Measurements from ENCODE around the gene SNX5. TPM values are rescaled to one million over a fixed set of nuclear protein-coding genes. Genes with fewer than 3 reads are reported as not detected.

The SNX5 gene
- total RNA-seq, 1 experiment from 2014 or later = 170 TPM

GRCh38 chr20:18009116-18009515 is 40.5 kb upstream of the SNX5 start:
- ChIA-PET CTCF (no interaction called here), POLR2A (no interaction called here)
- Mint-ChIP-seq H3K4me3 (ENCODE audit: unreplicated experiment) (no peak overlapping the region), H3K27ac (ENCODE audit: low read depth, unreplicated experiment) (no peak overlapping the region), H3K27me3 (ENCODE audit: insufficient read depth, unreplicated experiment) (no peaks in the 10 kb centered on the region), H3K4me1 (ENCODE audit: insufficient read depth, unreplicated experiment) (no peaks in the 10 kb centered on the region), H3K9me3 (ENCODE audit: unreplicated experiment) (no peaks in the 10 kb centered on the region), H3K36me3 (ENCODE audit: insufficient read depth, unreplicated experiment) (no peaks in the 10 kb centered on the region)
- DNase-seq (ENCODE audit: unreplicated experiment) = no peak
- BruUV-seq (replicated peaks) = no TSS peak
- no peak for TF ChIP-seq CTCF (IDR thresholded peaks at IDR 0.05; ENCODE audit: unreplicated experiment)
- intact Hi-C loops (cut with micrococcal nuclease) = no loop called here

GRCh38 chr20:18007534-18008292 is 39.1 kb upstream of the SNX5 start:
- CTCF ChIA-PET = interaction anchor here (0.6 to 1.7 kb wide), 2 partner anchors 12 to 145 kb away, joined by 3 to 6 read pairs; no protein-coding TSS in a partner anchor
- POLR2A ChIA-PET = no interaction called here
- no peak overlapping the region for H3K4me3 Mint-ChIP-seq (ENCODE audit: unreplicated experiment)

GRCh38 chr20:18006684-18007083 is 38.1 kb upstream of the SNX5 start:
- BruUV-seq (replicated peaks) = no TSS peak
- DNase-seq (ENCODE audit: unreplicated experiment) = no peak
- no peaks in the 10 kb centered on the region for H3K27me3 Mint-ChIP-seq (ENCODE audit: insufficient read depth, unreplicated experiment)
- H3K9me3 Mint-ChIP-seq (ENCODE audit: unreplicated experiment) = no peaks in the 10 kb centered on the region
- TF ChIP-seq CTCF (IDR thresholded peaks at IDR 0.05; ENCODE audit: unreplicated experiment) = no peak
- peaks cover 1% of the 10 kb centered on the region for H3K4me1 Mint-ChIP-seq (ENCODE audit: insufficient read depth, unreplicated experiment)
- no peak overlapping the region for H3K27ac Mint-ChIP-seq (ENCODE audit: low read depth, unreplicated experiment)
- CTCF ChIA-PET = interaction anchor here (0.5 to 1.7 kb wide), 4 partner anchors 11 to 422 kb away, joined by 3 to 6 read pairs (median 3); no protein-coding TSS in a partner anchor
- no peaks in the 10 kb centered on the region for H3K36me3 Mint-ChIP-seq (ENCODE audit: insufficient read depth, unreplicated experiment)
- no peak overlapping the region for H3K4me3 Mint-ChIP-seq (ENCODE audit: unreplicated experiment)
- POLR2A ChIA-PET = no interaction called here
- intact Hi-C loops (cut with micrococcal nuclease) = no loop called here

More at GRCh38 chr20:18007534-18008292, 39.1 kb upstream of the SNX5 start:
- DNase-seq (ENCODE audit: unreplicated experiment) = no peak
- Mint-ChIP-seq H3K36me3 (ENCODE audit: insufficient read depth, unreplicated experiment) (no peaks in the 10 kb centered on the region), H3K27ac (ENCODE audit: low read depth, unreplicated experiment) (no peak overlapping the region), H3K27me3 (ENCODE audit: insufficient read depth, unreplicated experiment) (no peaks in the 10 kb centered on the region), H3K9me3 (ENCODE audit: unreplicated experiment) (no peaks in the 10 kb centered on the region), H3K4me1 (ENCODE audit: insufficient read depth, unreplicated experiment) (no peaks in the 10 kb centered on the region)
- TF ChIP-seq CTCF (IDR thresholded peaks at IDR 0.05; ENCODE audit: unreplicated experiment) = no peak
- BruUV-seq (replicated peaks) = no TSS peak
- intact Hi-C loops (cut with micrococcal nuclease) = no loop called here

- no peaks in the 10 kb centered on the region for H3K27me3 Mint-ChIP-seq (ENCODE audit: insufficient read depth, unreplicated experiment)
- no peak overlapping the region for H3K27ac Mint-ChIP-seq (ENCODE audit: low read depth, unreplicated experiment)
- no peak overlapping the region for H3K4me3 Mint-ChIP-seq (ENCODE audit: unreplicated experiment)
- DNase-seq (ENCODE audit: unreplicated experiment) = no peak
- H3K4me1 Mint-ChIP-seq (ENCODE audit: insufficient read depth, unreplicated experiment) = peaks cover 8% of the 10 kb centered on the region
- intact Hi-C loops (cut with micrococcal nuclease) = no loop called here
- H3K36me3 Mint-ChIP-seq (ENCODE audit: insufficient read depth, unreplicated experiment) = no peaks in the 10 kb centered on the region
- H3K9me3 Mint-ChIP-seq (ENCODE audit: unreplicated experiment) = no peaks in the 10 kb centered on the region
- ChIA-PET CTCF (interaction anchor here (0.5 to 1.7 kb wide), 2 partner anchors 10 to 422 kb away, joined by 3 to 5 read pairs; no protein-coding TSS in a partner anchor), POLR2A (interaction anchor here (0.6 kb wide), 1 partner anchor 354 kb away, joined by 3 read pairs; no protein-coding TSS in a partner anchor)
- TF ChIP-seq CTCF (IDR thresholded peaks at IDR 0.05; ENCODE audit: unreplicated experiment) = no peak
- BruUV-seq (replicated peaks) = no TSS peak
These were observed 37.4 kb upstream of the SNX5 start for GRCh38 chr20:18005990-18006364.

All from MCF 10A (cell line).